ENCODE data around the gene RABL6. TPM values are rescaled to one million over a fixed set of nuclear protein-coding genes. Genes with fewer than 3 reads are reported as not detected.
"Not testable (repeated sequence)": the region's sequence is repeated elsewhere in the genome, so short reads cannot be mapped to it uniquely, and the experiment has no call there.

The RABL6 gene
- polyA plus RNA-seq, 4 donors: 56.6 to 76.5 (median 64.3) TPM

DNA sequence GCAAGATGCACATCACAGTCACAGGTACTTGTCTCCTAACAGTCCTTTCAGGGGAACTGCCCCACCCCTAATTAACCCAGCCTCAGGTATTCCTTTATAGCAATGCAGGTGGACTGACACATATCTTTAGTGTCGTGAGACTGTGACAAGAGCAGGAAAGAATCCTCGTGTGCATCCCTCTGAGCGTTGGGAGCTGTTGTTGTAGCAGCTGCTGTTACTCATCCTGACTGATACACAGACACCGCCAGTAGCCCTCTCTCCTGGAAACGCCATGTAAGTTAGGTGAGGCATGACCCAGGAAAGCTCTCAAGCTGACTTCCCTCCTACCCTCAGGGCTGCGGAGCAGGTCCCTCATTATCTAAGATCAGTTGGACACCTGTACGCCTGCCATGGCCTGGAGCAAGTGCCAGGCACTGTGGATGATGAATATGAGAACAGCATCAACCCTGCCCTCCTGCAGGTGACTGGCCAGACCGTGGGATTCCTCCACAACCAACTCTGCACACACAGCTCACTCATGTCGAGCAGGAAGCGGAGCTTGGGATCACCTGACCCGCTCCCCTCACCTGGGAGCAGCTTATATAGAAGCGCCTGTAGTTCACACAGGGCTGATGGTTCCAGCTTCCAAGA lies 33.2 kb upstream of the RABL6 start:
- no peak for DNase-seq (ENCODE audit: low read depth in 4 of 4, low spot score in 3 of 4)

DNA sequence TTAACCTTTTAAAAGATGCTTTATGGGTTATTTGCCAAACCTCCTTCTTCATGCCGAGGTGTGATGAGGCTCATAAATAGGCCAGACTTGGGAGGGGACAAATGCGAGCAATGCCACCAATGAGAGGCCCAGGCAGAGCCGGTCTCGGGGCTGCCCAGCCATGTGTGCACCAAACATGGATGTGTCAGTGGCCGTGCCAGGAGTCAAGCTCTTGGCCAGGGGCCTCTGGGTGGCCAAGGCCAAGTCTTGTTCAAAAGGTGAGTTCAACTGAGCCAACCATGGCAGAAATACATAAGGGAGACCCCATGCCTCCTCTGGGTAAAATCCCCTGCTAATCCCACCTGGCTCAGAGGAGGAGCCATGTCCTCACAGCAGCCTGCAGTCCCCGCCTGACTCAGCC lies 32.6 kb upstream of the RABL6 start:
- DNase-seq (ENCODE audit: low read depth in 4 of 4, low spot score in 3 of 4): no peak

DNA sequence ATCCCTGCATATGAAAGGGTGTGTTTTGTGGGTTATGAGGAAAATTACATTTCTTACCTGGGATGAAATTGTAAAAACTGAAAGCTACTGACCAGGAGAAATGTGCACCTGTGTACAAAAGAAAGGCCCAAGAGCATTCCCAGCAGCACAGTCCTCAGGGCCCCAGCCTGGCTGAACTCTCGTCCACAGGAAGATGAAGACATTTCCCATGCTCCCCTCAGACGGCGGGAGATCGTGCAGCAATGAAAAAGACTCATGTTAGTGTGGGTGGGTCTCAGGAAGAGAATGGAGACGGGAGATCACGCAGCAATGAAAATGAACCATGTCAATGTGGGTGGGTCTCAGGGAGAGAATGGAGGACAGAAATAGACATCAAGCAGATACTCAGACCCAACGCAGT lies 30.8 kb upstream of the RABL6 start:
- no peak for DNase-seq (ENCODE audit: low read depth in 4 of 4, low spot score in 3 of 4)

DNA sequence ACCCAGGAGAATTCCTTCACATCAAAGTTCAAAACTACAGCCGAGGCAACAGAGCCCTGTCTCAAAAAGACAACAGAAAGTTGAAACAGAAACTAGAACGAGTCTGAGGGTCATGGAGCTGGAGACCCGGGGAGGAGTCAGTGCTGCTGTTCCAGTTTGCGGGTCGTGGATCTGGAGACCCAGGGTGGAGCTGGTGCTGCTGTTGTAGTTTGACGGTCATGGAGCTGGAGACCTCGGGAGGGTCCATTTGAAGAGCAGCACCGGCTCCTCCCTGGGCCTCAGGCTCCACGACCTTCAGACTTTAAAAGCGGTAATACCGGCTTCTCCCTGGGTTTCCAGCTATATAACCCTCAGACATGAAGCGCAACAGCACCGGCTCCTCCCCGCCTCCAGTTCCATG lies 30.4 kb upstream of the RABL6 start:
- DNase-seq (ENCODE audit: low read depth in 4 of 4, low spot score in 3 of 4): no peak

DNA sequence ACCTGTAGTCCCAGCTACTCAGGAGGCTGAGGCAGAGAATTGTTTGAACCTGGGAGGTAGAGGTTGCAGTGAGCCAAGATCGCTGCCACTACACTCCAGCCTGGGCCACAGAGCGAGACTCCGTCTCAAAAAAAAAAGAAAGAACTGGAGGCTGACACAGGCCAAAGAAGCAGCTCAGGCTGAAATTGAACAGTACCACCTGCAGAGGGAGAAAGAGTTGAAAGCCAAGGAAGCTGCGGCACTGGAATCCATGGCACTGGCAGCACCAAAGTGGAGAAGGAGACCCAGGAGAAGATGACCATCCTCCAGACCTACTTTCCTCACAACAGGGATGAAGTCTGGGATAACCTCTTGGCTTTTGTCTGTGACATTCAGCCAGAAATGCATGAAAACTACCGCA lies 27.9 kb upstream of the RABL6 start:
- no peak for DNase-seq (ENCODE audit: low read depth in 4 of 4, low spot score in 3 of 4)

DNA sequence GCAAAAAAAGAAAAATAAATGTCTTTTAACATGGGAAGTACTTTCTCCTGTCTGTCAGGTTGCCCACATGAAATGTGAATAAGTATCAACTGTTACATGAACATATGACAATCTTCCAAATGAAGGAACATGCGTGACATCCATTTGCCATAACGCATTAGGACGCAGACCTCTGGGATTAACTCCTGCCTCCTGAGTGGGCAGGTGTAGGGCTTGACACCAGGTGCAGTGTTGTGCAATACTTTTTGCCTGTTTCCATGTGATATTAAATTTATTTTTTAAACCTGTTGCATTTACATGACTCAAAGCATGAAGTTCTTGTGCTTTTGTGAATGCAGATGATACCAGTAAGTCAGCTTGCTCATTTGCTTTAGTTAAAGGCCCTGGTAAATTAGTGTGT lies 25.3 kb upstream of the RABL6 start:
- no peak for DNase-seq (ENCODE audit: low read depth in 4 of 4, low spot score in 3 of 4)

DNA sequence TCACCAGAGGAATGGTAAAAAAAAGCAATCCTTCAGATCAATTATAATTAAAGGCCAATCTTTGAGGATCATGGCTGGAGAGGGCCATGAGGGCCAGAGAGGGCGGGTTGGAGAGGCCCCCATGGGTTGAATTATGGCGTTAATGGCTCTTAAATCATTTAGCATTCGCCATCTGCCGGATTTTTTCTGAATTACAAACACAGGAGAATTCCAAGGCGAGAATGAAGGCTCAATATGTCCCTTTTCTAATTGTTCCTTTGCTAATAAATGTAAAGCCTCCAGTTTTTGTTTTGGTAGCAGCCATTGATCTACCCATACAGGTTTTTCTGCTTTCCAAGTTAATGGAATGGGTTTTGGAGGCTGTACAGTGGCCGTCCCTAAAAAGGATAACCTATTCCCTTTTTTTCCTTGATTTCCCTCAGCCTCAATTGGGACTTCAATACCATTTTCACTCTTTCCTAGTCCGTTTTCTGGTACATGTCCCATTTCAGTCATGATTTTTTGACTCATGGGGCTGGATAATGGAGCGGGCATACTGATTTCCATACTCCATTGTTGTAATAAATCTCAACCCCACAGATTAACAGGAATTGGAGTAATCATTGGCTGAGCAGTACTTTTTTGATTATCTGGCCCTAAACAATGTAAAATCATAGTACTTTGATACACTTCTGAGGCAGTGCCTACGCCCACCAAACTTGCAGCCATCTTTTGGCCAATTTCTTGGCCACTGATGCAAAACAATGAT lies 23.3 kb upstream of the RABL6 start:
- no peak for DNase-seq (ENCODE audit: low read depth in 4 of 4, low spot score in 3 of 4)

DNA sequence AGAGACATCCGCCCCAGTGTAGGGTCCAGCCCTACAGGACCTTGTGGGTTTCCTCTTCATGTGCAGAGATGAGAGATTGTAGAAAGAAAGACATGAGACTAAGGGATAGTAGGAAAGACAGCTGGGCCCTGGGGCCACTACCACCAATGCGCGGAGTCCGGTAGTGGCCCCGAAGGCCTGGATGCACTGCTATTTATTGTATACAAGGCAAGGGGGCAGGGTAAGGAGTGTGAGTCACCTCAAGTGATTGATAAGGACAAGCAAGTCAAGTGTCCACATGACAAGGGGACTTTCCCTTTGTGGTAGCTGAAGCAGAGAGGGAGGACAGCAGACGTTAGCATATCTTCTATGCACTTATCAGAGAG lies 22.8 kb upstream of the RABL6 start:
- DNase-seq (ENCODE audit: low read depth in 4 of 4, low spot score in 3 of 4): no peak

DNA sequence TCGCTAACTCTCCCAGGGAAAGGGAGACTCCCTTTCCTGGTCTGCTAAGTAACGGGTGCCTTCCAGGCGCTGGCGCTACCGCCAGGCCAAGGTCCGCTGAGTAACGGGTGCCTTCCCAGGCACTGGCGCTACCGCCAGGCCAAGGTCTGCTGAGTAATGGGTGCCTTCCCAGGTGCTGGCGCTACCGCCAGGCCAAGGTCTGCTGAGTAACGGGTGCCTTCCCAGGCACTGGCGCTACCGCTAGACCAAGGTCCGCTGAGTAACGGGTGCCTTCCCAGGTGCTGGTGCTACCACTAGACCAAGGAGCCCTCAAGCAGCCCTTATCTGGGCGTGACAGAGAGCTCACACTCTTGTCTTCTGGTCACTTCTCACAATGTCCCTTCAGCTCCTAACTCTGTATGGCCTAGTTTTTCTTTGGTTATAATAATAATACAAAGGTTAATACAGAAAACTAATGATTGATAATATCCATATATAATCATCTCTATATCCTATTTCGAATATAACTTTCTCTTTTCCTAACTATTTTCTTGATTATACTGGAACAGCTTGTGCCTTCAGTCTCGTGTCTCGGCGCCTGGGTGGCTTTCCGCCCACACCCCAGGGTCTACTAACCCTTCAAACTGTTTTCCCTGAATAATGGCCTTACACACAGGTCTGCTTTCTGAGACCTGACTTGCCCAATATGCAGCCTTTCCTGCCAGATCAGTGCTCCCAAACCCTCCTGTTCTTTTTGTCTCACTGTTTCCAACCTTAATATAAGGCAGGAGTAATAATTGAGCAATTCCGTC lies 22.0 kb upstream of the RABL6 start:
- not testable (repeated sequence) for DNase-seq (ENCODE audit: low read depth in 4 of 4, low spot score in 3 of 4)

DNA sequence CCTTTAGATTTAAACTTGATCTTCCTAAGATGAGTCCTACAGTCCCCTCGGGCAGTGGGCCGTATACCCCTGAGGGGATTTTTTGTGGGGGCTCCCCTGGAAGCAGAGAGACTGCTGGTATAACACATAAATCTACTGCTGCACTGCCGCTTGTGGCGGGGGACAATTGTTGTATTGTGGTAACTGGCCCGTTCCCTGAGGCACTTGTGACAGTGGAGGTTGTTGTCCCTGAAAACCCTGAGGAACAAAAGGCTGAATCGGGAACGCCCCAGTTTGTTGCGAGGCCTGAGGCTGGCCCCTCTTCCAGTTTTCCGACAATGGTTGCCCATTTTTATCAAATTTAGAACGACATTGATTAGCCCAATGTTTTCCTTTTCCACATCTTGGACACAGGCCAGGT lies 21.3 kb upstream of the RABL6 start:
- no peak for DNase-seq (ENCODE audit: low read depth in 4 of 4, low spot score in 3 of 4)

DNA sequence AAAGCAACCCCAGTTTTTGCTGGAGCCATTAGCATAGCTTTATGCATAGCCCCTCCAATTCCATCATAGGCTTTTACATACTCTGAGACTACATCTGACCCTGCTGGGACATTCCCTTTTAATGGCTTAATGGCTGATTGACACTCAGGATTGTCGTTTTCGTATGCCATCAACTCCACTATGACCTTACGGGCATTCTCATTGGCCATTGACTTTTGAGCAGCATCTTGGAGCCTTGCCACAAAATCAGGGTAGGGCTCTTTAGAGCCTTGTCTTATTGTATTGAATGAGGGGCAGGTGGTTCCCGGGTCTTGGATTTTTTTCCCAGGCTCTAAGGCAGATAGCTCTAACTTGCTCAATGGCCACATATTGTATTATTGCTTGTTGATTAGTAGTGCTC lies 20.8 kb upstream of the RABL6 start:
- DNase-seq (ENCODE audit: low read depth in 4 of 4, low spot score in 3 of 4): not testable (repeated sequence)

DNA sequence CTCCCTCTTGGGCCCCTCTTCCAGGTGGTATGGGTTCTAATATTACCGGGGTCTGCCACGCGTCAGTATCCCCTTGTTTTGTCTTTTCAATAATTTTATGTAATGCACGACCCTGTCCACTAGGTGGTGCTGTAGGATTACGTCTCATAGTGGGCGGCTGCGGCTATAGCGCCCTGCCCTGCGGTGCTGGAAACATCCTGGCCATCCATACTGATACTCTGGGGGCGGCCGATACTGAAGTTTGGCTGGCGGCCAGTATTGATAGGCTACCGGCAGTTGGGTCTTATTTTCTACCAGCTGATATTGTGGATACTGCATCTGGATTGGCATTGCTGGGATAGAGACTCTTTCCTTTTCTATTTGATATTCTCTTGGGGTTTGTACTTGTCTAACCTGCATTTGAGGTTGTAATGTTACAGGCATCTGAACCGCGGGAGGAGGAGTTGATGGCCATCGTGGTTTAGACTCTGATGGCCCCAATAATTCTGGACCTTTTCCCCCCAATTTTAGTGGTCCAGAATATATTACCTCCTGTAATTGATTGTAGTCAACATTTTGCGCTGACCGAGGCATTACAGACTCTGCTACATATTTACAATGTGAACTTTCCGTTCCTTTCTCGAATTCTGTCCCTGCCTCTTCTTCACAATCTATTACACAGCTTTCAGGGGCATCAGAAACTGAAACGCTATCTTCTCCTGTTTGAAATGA lies 19.9 kb upstream of the RABL6 start:
- DNase-seq (ENCODE audit: low read depth in 4 of 4, low spot score in 3 of 4): no peak

DNA sequence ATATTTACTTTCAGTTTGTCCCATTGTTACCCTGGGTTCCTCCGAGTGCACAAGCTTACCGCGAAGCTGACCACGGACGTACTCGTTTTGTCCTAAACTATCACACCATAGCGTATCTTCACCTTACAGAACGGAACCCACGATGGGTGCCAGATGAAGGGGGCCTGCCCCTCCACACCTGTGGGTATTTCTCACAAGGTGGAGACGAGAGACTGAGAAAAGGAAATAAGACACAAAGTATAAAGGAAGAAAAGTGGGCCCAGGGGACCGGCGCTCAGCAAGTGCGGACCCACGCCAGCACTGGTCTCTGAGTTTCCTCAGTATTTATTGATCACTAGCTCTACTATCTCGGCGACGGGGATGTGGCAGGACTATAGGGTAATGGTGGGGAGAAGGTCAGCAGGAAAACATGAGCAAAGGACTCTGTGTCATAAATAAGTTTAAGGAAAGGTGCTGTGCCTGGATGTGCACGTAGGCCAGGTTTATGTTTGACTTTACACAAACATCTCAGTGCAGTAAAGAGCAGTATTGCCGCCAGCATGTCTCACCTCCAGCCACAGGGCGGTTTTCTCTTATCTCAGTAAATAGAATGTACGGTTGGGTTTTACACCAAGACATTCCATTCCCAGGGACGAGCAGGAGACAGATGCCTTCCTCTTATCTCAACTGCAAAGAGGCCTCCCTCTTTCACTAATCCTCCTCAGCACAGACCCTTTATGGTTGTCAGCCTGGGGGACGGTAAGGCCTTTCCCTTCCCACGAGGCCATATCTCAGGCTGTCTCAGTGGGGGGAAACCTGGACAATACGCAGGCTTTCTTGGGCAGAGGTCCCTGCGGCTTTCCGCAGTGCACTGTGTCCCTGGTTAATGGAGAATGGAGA lies 18.9 kb upstream of the RABL6 start:
- DNase-seq (ENCODE audit: low read depth in 4 of 4, low spot score in 3 of 4): not testable (repeated sequence)

DNA sequence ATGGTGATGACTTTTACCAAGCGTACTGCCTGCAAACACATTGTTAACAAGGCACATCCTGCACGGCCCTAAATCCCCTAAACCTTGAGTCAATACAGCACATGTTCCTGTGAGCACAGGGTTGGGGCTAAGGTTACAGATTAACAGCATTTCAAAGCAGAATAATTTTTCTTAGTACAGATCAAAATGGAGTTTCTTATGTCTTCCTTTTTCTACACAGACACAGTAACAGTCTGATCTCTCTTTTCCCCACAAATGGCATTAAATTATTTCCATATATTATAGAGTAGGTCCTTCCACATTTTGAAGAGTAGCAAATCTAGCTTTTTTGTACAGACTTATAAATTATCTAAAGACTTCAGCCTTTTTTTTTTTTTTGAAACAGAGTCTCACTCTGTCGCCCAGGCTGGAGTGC lies 18.2 kb upstream of the RABL6 start:
- no peak for DNase-seq (ENCODE audit: low read depth in 4 of 4, low spot score in 3 of 4)

DNA sequence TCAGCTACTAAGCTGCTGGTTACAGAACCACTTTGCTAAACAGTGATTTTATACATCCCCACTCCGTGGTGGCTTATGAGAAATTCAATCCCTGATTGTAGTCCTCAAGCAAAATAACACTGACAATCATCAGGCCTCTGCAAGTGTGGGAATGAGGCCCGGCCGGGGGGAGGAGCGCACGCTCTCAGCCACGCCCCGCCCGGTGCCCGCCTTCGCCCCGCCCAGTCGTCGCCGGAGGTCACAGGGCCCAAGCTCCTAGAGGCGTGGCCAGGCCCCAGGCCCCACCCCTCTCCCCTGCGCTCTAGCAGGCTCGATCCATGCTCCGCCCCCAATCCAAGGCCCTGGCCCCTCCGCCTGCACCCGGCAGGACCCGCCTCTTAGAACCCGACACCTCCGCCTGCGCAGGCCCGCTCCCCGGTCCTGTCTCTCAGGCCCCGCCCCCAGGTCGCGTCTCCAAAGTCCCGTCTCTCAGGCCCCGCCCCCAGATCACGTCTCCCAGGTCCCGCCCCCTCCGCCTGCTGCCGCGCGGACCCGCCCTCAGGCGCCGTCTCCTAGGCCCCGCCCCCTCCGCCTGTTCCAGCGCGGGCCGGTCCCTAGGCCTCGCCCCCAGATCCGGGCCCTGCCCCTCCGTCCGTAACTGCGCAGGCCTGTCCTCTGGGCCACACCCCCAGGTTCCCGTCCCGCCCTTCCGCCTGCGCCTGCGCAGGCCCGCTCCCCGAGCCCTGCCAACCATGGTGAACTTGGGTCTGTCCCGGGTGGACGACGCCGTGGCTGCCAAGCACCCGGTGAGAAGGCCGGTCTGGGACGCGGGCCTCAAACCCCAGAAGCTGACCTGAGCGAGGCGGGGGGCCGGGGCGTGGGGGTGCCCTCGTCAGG lies 16.9 kb upstream of the RABL6 start, which contains the start of gene TMEM141:
TSS of gene TMEM141 (plus strand) at position 705 of the 876 bp plus-strand sequence. CDS start at position 732, 27 bp downstream.
- DNase-seq (ENCODE audit: low read depth in 4 of 4, low spot score in 3 of 4): peak; percentile 97 to 98 (median 98)

DNA sequence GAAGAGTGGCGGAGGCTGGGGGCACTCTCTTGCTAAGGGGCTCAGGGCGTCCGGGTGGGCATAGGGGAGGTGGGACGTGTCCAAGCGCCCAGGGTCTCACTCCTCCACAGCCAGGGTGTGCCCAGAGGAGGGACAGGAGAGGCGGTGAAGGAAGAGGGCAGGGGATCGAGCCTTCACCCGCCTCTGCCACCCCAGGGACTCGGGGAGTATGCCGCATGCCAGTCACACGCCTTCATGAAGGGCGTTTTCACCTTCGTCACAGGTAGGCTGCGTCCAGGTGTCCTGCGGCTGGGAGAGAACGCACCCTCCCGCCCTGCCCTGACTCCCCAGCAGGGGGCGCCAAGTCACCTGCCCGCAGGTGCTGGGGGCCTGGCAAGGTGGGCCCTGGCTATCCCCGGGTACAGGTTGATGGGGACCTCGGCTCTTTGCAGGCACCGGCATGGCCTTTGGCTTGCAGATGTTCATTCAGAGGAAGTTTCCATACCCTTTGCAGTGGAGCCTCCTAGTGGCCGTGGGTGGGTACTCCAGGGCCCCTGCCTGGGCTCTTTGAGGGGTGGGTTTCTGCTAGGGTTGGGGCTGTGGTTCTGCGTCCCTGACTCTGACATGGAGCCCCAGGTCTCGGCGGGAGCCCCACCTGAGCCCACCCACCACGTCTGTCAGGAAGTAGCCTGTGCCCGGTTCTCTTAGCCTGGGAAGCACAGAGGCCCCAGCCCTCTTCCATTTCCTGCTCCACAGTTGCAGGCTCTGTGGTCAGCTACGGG lies 16.1 kb upstream of the RABL6 start:
- DNase-seq (ENCODE audit: low read depth in 4 of 4, low spot score in 3 of 4): no peak

DNA sequence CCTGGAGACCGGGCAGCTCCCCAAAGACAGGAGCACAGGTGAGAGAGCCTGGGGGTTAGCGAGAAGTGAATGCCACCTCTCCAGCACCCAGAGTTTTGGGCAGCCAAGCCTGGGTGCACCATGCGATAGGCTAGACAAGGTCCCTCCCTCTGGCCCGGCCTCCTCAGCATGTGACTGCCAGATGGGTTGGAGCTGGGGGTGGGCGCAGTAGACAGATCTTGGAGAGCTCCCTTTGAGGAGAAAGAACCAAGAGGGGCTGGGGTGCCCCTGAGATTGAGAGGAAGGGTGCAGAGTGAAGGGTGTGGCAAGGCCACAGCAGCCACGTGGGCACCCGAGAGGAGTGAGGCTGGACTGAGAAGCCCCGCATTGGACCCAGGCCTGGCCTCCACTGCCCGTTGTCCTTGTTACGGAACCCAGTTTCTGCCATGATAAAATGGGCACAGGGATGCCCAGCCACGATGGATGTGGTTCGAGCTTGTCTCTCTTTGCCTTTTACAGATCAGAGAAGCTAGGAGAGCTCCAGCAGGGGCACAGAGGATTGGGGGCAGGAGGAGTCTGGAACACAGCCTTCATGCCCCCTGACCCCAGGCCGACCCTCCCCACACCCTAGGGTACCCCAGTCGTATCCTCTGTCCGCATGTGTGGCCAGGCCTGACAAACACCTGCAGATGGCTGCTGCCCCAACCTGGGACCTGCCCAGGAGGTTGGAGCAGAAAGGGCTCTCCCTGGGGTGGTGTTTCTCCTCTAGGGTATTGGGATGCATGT lies 15.2 kb upstream of the RABL6 start:
- no peak for DNase-seq (ENCODE audit: low read depth in 4 of 4, low spot score in 3 of 4)
